Astrocyte (in vitro differentiated cells and primary cell): ENCODE measurements around the gene PPP6R3.

Source experiments
- EZH2 ChIP-seq: IDR thresholded peaks from 2 replicates; pipeline ENCODE4 v1.6.1; 2012; ENCODE audit warnings: mild to moderate bottlenecking, low read length, inconsistent platforms; ENCODE audit not compliant: insufficient read depth
- TF ChIP-seq, protein P1 (sequence below): IDR thresholded peaks from 2 replicates; pipeline ENCODE4 v1.5.1; 2011; ENCODE audit warnings: low read depth, mild to moderate bottlenecking, inconsistent platforms, low read length, moderate library complexity; ENCODE audit not compliant: insufficient read depth

DNA sequence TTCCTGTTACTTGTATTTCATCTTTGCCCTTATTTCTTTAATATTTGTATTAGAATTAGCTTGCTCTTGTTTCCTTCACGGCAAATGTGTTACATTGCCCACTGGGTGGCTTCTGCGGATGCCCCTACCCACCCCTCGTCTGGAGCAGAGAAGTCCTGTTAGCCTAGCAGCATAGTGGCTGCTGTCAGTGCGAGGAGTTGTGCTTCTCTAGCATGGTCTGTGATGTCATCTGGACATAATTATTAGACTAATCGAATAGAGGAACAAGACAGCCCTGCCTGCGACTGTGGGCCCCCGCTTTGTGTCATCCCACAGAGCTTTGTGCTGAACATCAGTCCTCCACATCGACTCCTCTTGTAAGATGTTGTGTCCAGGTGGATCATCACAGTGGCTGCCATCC lies 74.5 kb downstream of the PPP6R3 start:
- TF ChIP-seq, protein P1, sequence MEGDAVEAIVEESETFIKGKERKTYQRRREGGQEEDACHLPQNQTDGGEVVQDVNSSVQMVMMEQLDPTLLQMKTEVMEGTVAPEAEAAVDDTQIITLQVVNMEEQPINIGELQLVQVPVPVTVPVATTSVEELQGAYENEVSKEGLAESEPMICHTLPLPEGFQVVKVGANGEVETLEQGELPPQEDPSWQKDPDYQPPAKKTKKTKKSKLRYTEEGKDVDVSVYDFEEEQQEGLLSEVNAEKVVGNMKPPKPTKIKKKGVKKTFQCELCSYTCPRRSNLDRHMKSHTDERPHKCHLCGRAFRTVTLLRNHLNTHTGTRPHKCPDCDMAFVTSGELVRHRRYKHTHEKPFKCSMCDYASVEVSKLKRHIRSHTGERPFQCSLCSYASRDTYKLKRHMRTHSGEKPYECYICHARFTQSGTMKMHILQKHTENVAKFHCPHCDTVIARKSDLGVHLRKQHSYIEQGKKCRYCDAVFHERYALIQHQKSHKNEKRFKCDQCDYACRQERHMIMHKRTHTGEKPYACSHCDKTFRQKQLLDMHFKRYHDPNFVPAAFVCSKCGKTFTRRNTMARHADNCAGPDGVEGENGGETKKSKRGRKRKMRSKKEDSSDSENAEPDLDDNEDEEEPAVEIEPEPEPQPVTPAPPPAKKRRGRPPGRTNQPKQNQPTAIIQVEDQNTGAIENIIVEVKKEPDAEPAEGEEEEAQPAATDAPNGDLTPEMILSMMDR: no peak
- no peak for TF ChIP-seq EZH2
